Activated naive CD4-positive, alpha-beta T cell (primary cell): ENCODE measurements around the gene NDUFV1.
A peak's percentile ranks its signal among the peaks of the same experiment; 100 is the strongest.
"Not testable (repeated sequence)": the region's sequence is repeated elsewhere in the genome, so short reads cannot be mapped to it uniquely, and the experiment has no call there.

Source experiments
- DNase-seq, 4 experiments: peaks; one replicate each; lab custom pipeline; 2025; lab: John Stamatoyannopoulos, UW

Gene NDUFV1

GRCh38 chr11:67611704-67612587 is 5.2 kb downstream of the NDUFV1 start:
- DNase-seq: no peak

GRCh38 chr11:67612751-67613150 is 6.0 kb downstream of the NDUFV1 start:
- no peak for DNase-seq

- DNase-seq: no peak
Measured at GRCh38 chr11:67613313-67613959, 6.7 kb downstream of the NDUFV1 start.

- DNase-seq: peak; percentile 54 to 77 (median 66)
Measured at GRCh38 chr11:67613960-67614715, 7.4 kb downstream of the NDUFV1 start.

- peak in 2 of 4 experiments; percentile 15 to 29 for DNase-seq
Measured at GRCh38 chr11:67614730-67615714, 8.3 kb downstream of the NDUFV1 start.

- DNase-seq: no peak
Measured at GRCh38 chr11:67615728-67616430, 9.1 kb downstream of the NDUFV1 start.

GRCh38 chr11:67616431-67617242 is 9.9 kb downstream of the NDUFV1 start:
- no peak for DNase-seq

GRCh38 chr11:67617243-67617953 is 10.7 kb downstream of the NDUFV1 start:
- no peak for DNase-seq

GRCh38 chr11:67618901-67619659 is 12.3 kb downstream of the NDUFV1 start:
- not testable (repeated sequence) for DNase-seq

GRCh38 chr11:67619683-67620618 is 13.2 kb downstream of the NDUFV1 start:
- not testable (repeated sequence) for DNase-seq

GRCh38 chr11:67620621-67621020 is 13.9 kb downstream of the NDUFV1 start:
- not testable (repeated sequence) for DNase-seq

- DNase-seq: not testable (repeated sequence)
Measured at GRCh38 chr11:67621928-67622327, 15.2 kb downstream of the NDUFV1 start.

- DNase-seq: not testable (repeated sequence)
Measured at GRCh38 chr11:67622905-67623304, 16.2 kb downstream of the NDUFV1 start.

GRCh38 chr11:67623795-67624194 is 17.1 kb downstream of the NDUFV1 start:
- not testable (repeated sequence) for DNase-seq

- DNase-seq: not testable (repeated sequence)
Measured at GRCh38 chr11:67626131-67626833, 19.5 kb downstream of the NDUFV1 start.

- no peak for DNase-seq
Measured at GRCh38 chr11:67626970-67627369, 20.2 kb downstream of the NDUFV1 start.

GRCh38 chr11:67627441-67627811 is 20.7 kb downstream of the NDUFV1 start:
- DNase-seq: no peak
